A549 (cell line): ENCODE results near the gene TOMM20L.

Source experiments
- CBX2 ChIP-seq: fragments of 200-600 bp; sonication (generic); IDR thresholded peaks from 2 replicates; pipeline ENCODE4 v1.6.1; 2016; ENCODE audit warnings: low read depth, mild to moderate bottlenecking, borderline replicate concordance
- CBX8 ChIP-seq: fragments of 200-600 bp; sonication (generic); IDR thresholded peaks from 2 replicates; pipeline ENCODE4 v1.6.1; 2016
- KDM1A ChIP-seq: fragments of 200-600 bp; sonication (generic); IDR thresholded peaks from 2 replicates; pipeline ENCODE4 v1.6.1; 2016; ENCODE audit warnings: low read depth, mild to moderate bottlenecking
- MAZ ChIP-seq: fragments of 150-350 bp; IDR thresholded peaks from 2 replicates; pipeline ENCODE4 v1.6.1; 2014; ENCODE audit warnings: antibody characterized with exemption, low read depth, low read length, borderline replicate concordance
- USF2 ChIP-seq: fragments of 450-650 bp; IDR thresholded peaks from 2 replicates; pipeline ENCODE4 v1.6.1; 2014; ENCODE audit warnings: antibody characterized with exemption
- TF ChIP-seq, protein P1 (sequence below): fragments of >200 bp; sonication (Bioruptor Twin); formaldehyde crosslinking; IDR thresholded peaks from 3 replicates; pipeline ENCODE4 v1.5.1; 2016

DNA sequence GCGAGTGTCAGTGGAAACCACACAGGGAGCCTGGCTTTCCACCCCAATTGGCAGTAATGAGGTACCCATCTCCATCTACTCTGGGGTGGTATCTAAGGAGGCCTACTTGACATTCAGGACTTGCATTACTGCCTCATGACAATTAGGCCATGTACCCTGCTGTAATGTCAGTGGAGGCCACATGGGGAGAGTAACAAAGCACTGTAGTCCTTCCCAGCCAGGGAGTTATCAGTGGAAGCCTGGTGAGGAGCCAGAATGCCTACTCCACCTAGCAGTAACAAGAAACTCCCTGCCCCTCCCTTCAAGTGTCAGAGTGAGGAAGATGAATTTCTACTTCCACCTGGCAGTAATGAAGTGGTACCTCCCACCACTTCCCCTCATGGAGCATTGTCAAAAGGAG is 19.1 kb downstream of the TOMM20L start:
- TF ChIP-seq KDM1A (no peak), CBX2 (no peak), USF2 (no peak), CBX8 (no peak), MAZ (no peak)
- TF ChIP-seq, protein P1, sequence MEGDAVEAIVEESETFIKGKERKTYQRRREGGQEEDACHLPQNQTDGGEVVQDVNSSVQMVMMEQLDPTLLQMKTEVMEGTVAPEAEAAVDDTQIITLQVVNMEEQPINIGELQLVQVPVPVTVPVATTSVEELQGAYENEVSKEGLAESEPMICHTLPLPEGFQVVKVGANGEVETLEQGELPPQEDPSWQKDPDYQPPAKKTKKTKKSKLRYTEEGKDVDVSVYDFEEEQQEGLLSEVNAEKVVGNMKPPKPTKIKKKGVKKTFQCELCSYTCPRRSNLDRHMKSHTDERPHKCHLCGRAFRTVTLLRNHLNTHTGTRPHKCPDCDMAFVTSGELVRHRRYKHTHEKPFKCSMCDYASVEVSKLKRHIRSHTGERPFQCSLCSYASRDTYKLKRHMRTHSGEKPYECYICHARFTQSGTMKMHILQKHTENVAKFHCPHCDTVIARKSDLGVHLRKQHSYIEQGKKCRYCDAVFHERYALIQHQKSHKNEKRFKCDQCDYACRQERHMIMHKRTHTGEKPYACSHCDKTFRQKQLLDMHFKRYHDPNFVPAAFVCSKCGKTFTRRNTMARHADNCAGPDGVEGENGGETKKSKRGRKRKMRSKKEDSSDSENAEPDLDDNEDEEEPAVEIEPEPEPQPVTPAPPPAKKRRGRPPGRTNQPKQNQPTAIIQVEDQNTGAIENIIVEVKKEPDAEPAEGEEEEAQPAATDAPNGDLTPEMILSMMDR, result no peak
